ENCODE data around the gene GSTA4. TPM values are rescaled to one million over a fixed set of nuclear protein-coding genes. Genes with fewer than 3 reads are reported as not detected.

Gene GSTA4
- total and polyA plus RNA-seq, 12 donors, result 144 to 1,199 (median 353) TPM

DNA sequence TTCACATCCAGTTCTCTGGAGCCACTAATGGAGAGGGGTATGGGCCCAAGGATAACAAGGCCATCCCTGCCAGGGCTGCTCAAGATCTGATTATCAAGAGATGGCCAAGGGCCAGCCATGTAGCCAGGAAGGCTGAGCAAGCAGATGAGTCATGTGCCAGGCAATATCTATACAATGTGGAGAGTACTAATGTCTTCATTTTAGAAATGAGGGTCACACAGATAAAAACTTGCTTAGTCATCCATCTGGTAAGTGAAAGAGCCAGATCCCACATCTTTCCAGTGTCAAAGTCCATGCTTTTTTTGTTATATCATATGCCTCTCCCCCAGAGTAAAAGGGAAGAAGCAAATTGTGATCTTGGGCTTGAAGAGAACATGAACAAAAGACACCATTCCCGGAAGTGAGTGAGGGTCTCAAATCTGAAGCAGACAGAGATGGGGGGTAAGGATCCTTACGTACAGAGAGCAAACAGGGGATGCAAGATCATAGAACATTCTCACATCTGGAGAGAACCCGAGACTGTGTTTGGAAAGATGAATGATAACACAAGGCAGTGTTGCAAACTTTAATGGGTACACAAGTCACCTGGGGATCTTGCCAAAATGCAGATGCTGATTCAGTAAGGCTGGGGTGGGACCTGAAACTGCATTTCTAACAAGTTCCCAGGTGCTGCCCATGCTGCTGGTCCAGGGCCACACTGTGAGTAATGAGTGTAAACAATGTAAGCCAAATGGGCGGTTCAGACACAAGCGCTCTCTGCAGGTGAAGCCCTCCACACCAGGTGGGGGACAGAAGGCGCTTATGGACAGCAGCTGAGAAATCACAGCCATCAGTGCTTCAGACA lies 65.5 kb downstream of the GSTA4 start:
- WGBS, 4 donors, result 74 to 89% (median 84%) methylated on average over 4 to 6 of the region's 6 CpGs
- no peak overlapping the region for H3K4me3 ChIP-seq
- no peaks in the 10 kb centered on the region for H3K27me3 ChIP-seq
- intact Hi-C loops (cut with DNase I), result no loop called here
- H3K27ac ChIP-seq, result peak overlapping the region in 4 of 5 donors; percentile 5 to 58 (median 30)
- peak; percentile 78 to 90 (median 84) for DNase-seq
- TF ChIP-seq POLR2A (IDR thresholded peaks at IDR 0.05), result no peak
- no peak for TF ChIP-seq CTCF (IDR thresholded peaks at IDR 0.05)
- no peaks in the 10 kb centered on the region for H3K36me3 ChIP-seq (replicated peaks in 1 of 2)
- peaks cover 4 to 5% of the 10 kb centered on the region in 2 donors for H3K4me1 ChIP-seq (replicated peaks in 1 of 2)
- H3K9me3 ChIP-seq (replicated peaks in 1 of 3), result no peaks in the 10 kb centered on the region

Other genes starting within 250 kb of the GSTA4 start
- gene GSTA2, start 231.8 kb downstream of the GSTA4 start, total RNA-seq, result 1 to 10 TPM in 8 of 9 donors, under 1 TPM in 1; 0.46 to 4.9 (median 1.9) TPM
- gene GSTA2, start 231.8 kb downstream of the GSTA4 start, polyA plus RNA-seq, result 1 to 10 TPM in 2 of 3 donors, under 1 TPM in 1; 0.32 to 8.4 (median 2.0) TPM
- gene GSTA1, start 191.5 kb downstream of the GSTA4 start, total RNA-seq, result 1,000 to 10,000 TPM in 4 of 9 donors, 100 to 1,000 TPM in 5; 185 to 5,177 (median 650) TPM
- 1,000 to 10,000 TPM in 2 of 3 donors, 100 to 1,000 TPM in 1; 118 to 3,206 (median 1,070) TPM for gene GSTA1, start 191.5 kb downstream of the GSTA4 start, polyA plus RNA-seq
- gene GSTA5, start 154.5 kb downstream of the GSTA4 start, total RNA-seq, result not detected
- not detected for gene GSTA5, start 154.5 kb downstream of the GSTA4 start, polyA plus RNA-seq
- 100 to 1,000 TPM in 1 of 9 donors, 10 to 100 TPM in 8; 12.7 to 179 (median 40.1) TPM for gene GSTA3, start 85.6 kb downstream of the GSTA4 start, total RNA-seq
- 100 to 1,000 TPM in 1 of 3 donors, 10 to 100 TPM in 1, 1 to 10 TPM in 1; 8.1 to 431 (median 76.4) TPM for gene GSTA3, start 85.6 kb downstream of the GSTA4 start, polyA plus RNA-seq
- gene CILK1, start 66.5 kb upstream of the GSTA4 start, total RNA-seq, result 10 to 100 TPM; 25.3 to 71.1 (median 44.9) TPM
- 10 to 100 TPM; 11.7 to 52.7 (median 12.1) TPM for gene CILK1, start 66.5 kb upstream of the GSTA4 start, polyA plus RNA-seq
- gene FBXO9, start 70.1 kb upstream of the GSTA4 start, total RNA-seq, result 100 to 1,000 TPM in 8 of 9 donors, 10 to 100 TPM in 1; 42.7 to 396 (median 150) TPM
- gene FBXO9, start 70.1 kb upstream of the GSTA4 start, polyA plus RNA-seq, result 100 to 1,000 TPM in 1 of 3 donors, 10 to 100 TPM in 2; 60.1 to 176 (median 60.8) TPM
- gene GCM1, start 153.6 kb upstream of the GSTA4 start, total RNA-seq, result under 1 TPM in 1 of 9 donors, not detected in 8; 0.35 TPM
- under 1 TPM in 2 of 3 donors, not detected in 1; 0.03 to 0.07 TPM for gene GCM1, start 153.6 kb upstream of the GSTA4 start, polyA plus RNA-seq